ENCODE results near the gene ATP8B4. TPM values are rescaled to one million over a fixed set of nuclear protein-coding genes. Genes with fewer than 3 reads are reported as not detected.
A peak's percentile ranks its signal among the peaks of the same experiment; 100 is the strongest.

ATP8B4 gene
- total and polyA plus RNA-seq, 12 donors = 2.1 to 23.9 (median 4.9) TPM

DNA sequence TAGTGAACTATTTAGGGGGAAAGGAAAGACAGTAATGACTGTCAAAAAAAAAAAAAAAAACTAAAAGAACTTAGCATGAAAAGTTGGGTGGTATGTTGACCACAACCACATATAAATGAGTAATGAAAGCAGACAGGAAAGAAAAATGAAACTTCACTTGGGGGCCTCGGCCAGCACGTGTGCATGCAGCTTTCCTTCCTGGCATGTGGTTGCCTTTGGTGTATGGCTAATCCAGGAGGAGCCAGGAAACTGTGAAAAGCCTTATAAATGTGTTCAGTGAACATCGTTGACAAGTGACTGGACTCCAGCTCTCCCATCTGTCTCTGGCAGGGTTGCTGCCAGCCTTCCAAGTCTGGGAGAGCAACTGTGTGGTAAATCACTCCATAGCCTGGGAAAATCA is 303.1 kb downstream of the ATP8B4 start:
- DNase-seq = no peak
- Histone ChIP-seq H3K27me3 (no peaks in the 10 kb centered on the region), H3K4me3 (no peak overlapping the region), H3K36me3 (replicated peaks in 1 of 2) (no peaks in the 10 kb centered on the region), H3K27ac (no peak overlapping the region), H3K9me3 (replicated peaks in 1 of 3) (no peaks in the 10 kb centered on the region), H3K4me1 (replicated peaks in 1 of 2) (no peaks in the 10 kb centered on the region)
- WGBS, 4 donors = 14 to 33% (median 26%) methylated on average over 3 of the region's 3 CpGs
- intact Hi-C loops (cut with DNase I) = no loop called here
- TF ChIP-seq, protein P1, sequence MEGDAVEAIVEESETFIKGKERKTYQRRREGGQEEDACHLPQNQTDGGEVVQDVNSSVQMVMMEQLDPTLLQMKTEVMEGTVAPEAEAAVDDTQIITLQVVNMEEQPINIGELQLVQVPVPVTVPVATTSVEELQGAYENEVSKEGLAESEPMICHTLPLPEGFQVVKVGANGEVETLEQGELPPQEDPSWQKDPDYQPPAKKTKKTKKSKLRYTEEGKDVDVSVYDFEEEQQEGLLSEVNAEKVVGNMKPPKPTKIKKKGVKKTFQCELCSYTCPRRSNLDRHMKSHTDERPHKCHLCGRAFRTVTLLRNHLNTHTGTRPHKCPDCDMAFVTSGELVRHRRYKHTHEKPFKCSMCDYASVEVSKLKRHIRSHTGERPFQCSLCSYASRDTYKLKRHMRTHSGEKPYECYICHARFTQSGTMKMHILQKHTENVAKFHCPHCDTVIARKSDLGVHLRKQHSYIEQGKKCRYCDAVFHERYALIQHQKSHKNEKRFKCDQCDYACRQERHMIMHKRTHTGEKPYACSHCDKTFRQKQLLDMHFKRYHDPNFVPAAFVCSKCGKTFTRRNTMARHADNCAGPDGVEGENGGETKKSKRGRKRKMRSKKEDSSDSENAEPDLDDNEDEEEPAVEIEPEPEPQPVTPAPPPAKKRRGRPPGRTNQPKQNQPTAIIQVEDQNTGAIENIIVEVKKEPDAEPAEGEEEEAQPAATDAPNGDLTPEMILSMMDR (IDR thresholded peaks at IDR 0.05) = no peak
- no peak for TF ChIP-seq POLR2A (IDR thresholded peaks at IDR 0.05)

DNA sequence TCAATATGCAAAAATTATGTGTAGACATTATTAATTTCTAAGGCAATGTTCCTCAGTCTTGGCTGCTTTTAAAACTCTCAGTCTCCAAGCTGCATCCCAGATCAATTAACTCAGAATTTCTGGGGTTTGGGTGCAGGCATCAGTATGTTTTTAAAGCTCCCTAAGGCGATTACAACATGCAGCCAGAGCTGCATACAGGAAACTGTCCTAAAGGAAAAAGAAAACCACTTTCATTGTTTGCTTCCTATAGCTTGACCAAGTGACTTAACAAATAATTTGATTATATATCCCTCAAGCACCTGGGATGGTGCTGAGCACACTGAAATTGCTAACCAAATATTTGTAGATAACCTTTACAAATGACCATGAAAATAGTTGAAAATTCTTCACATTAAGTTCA is 303.5 kb downstream of the ATP8B4 start:
- no peak for DNase-seq
- 53 to 64% (median 59%) methylated on average over 1 of the region's 1 CpG for WGBS, 4 donors
- H3K4me3 ChIP-seq = no peak overlapping the region
- TF ChIP-seq POLR2A (IDR thresholded peaks at IDR 0.05) = no peak
- TF ChIP-seq, protein P1 (IDR thresholded peaks at IDR 0.05) = no peak
- H3K27me3 ChIP-seq = no peaks in the 10 kb centered on the region
- no peaks in the 10 kb centered on the region for H3K4me1 ChIP-seq (replicated peaks in 1 of 2)
- intact Hi-C loops (cut with DNase I) = no loop called here
- H3K9me3 ChIP-seq (replicated peaks in 1 of 3) = no peaks in the 10 kb centered on the region
- no peak overlapping the region for H3K27ac ChIP-seq
- no peaks in the 10 kb centered on the region for H3K36me3 ChIP-seq (replicated peaks in 1 of 2)

DNA sequence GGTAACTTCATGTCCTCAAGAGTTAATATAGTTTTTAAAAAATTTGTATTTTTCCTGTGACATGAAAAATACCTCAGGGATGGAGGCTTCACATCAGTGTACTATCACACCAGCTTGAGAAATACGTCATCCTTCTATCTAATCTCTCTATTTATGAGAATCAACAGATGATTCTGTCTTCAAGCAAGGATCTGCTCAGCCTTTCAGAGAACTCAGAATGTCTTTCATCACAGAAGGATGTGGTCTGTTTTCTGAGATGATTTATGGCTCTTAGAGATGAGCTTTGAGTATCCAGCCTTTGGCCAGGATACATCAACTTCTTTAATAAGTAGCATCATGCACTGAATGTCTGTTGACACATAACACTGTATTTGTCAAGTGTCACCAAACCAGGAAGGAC is 304.3 kb downstream of the ATP8B4 start:
- no peaks in the 10 kb centered on the region for H3K36me3 ChIP-seq (replicated peaks in 1 of 2)
- no peaks in the 10 kb centered on the region for H3K4me1 ChIP-seq (replicated peaks in 1 of 2)
- TF ChIP-seq POLR2A (IDR thresholded peaks at IDR 0.05) = no peak
- TF ChIP-seq, protein P1 (IDR thresholded peaks at IDR 0.05) = no peak
- WGBS, 4 donors = 45 to 76% (median 71%) methylated on average over 1 of the region's 1 CpG
- intact Hi-C loops (cut with DNase I) = no loop called here
- H3K9me3 ChIP-seq (replicated peaks in 1 of 3) = no peaks in the 10 kb centered on the region
- no peak overlapping the region for H3K27ac ChIP-seq
- DNase-seq = no peak
- no peak overlapping the region for H3K4me3 ChIP-seq
- no peaks in the 10 kb centered on the region for H3K27me3 ChIP-seq

DNA sequence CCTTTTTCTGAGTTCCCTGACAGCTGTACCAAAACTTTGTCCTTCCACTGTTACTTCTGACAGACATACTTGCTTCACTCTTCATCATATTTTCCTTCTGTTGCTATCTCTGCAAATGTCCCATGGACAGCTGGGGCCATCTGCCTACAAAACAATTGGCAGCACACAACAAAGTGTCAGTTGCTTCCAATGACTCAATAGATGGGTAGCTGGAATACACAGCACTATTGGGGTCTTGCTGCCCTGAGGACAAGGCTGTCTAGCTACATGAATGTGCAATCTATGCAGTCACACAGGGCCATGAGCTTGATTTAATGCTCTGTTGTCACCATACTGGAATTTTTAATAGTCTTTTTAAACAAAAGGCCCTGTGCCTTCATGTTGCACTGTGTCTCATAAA is 305.4 kb downstream of the ATP8B4 start:
- DNase-seq = peak in 1 of 7 donors; percentile 25
- H3K4me3 ChIP-seq = no peak overlapping the region
- H3K36me3 ChIP-seq (replicated peaks in 1 of 2) = no peaks in the 10 kb centered on the region
- no peak overlapping the region for H3K27ac ChIP-seq
- H3K4me1 ChIP-seq (replicated peaks in 1 of 2) = no peaks in the 10 kb centered on the region
- H3K27me3 ChIP-seq = no peaks in the 10 kb centered on the region
- no peaks in the 10 kb centered on the region for H3K9me3 ChIP-seq (replicated peaks in 1 of 3)
- intact Hi-C loops (cut with DNase I) = no loop called here
- TF ChIP-seq, protein P1 (IDR thresholded peaks at IDR 0.05) = no peak
- no peak for TF ChIP-seq POLR2A (IDR thresholded peaks at IDR 0.05)
